Measurements from ENCODE around the gene RAD51. TPM values are rescaled to one million over a fixed set of nuclear protein-coding genes. Genes with fewer than 3 reads are reported as not detected.

Gene RAD51
- total RNA-seq, 4 donors from 2014 or later, result 0.56 to 0.75 (median 0.60) TPM; not detected in 1

- no peak for DNase-seq
- Histone ChIP-seq H3K4me1 (peaks cover 18 to 20% of the 10 kb centered on the region in 2 donors), H3K9me3 (no peaks in the 10 kb centered on the region), H3K36me3 (peaks cover 0 to 40% of the 10 kb centered on the region in 2 donors), H3K27ac (no peak overlapping the region), H3K27me3 (no peaks in the 10 kb centered on the region), H3K4me3 (no peak overlapping the region)
- intact Hi-C loops (cut with DNase I; ENCODE audit: low total_unique reads), result no loop called here
- no peak for ATAC-seq
- in situ Hi-C loops (cut with MboI; ENCODE audit: low sequenced_read_pairs in 4 of 4), result no loop called here
- TF ChIP-seq CTCF (IDR thresholded peaks at IDR 0.05 in 4 of 5, conservative IDR thresholded peaks at IDR 0.05 in 1 of 5) (no peak), POLR2A (IDR thresholded peaks at IDR 0.05) (no peak)
Observed at GRCh38 chr15:40744815-40745152, 49.8 kb downstream of the RAD51 start.

GRCh38 chr15:40746916-40747418, 52.0 kb downstream of the RAD51 start:
- in situ Hi-C loops (cut with MboI; ENCODE audit: low sequenced_read_pairs in 4 of 4) (no loop called here), intact Hi-C loops (cut with DNase I; ENCODE audit: low total_unique reads) (no loop called here)
- H3K27ac ChIP-seq, result peak overlapping the region in 2 of 4 donors; percentile 55 to 66
- TF ChIP-seq POLR2A (IDR thresholded peaks at IDR 0.05), result no peak
- TF ChIP-seq CTCF (IDR thresholded peaks at IDR 0.05 in 4 of 5, conservative IDR thresholded peaks at IDR 0.05 in 1 of 5), result no peak
- no peaks in the 10 kb centered on the region for H3K27me3 ChIP-seq
- H3K9me3 ChIP-seq, result no peaks in the 10 kb centered on the region
- H3K4me1 ChIP-seq, result peaks cover 9 to 10% of the 10 kb centered on the region in 2 donors
- H3K4me3 ChIP-seq, result no peak overlapping the region
- DNase-seq (no peak), ATAC-seq (no peak)
- peaks cover 0 to 44% of the 10 kb centered on the region in 2 donors for H3K36me3 ChIP-seq

GRCh38 chr15:40747685-40748631, 53.0 kb downstream of the RAD51 start:
- DNase-seq (peak in 1 of 2 donors; percentile 72), ATAC-seq (peak; percentile 64 to 75)
- intact Hi-C loops (cut with DNase I; ENCODE audit: low total_unique reads) (no loop called here), in situ Hi-C loops (cut with MboI; ENCODE audit: low sequenced_read_pairs in 4 of 4) (no loop called here)
- Histone ChIP-seq H3K4me1 (peaks cover 7 to 9% of the 10 kb centered on the region in 2 donors), H3K36me3 (peaks cover 0 to 39% of the 10 kb centered on the region in 2 donors), H3K27ac (peak overlapping the region; percentile 39 to 66 (median 48)), H3K4me3 (no peak overlapping the region), H3K9me3 (no peaks in the 10 kb centered on the region), H3K27me3 (no peaks in the 10 kb centered on the region)
- TF ChIP-seq POLR2A (IDR thresholded peaks at IDR 0.05) (no peak), CTCF (IDR thresholded peaks at IDR 0.05 in 4 of 5, conservative IDR thresholded peaks at IDR 0.05 in 1 of 5) (no peak)

GRCh38 chr15:40749151-40749630, 54.2 kb downstream of the RAD51 start:
- Histone ChIP-seq H3K9me3 (no peaks in the 10 kb centered on the region), H3K27ac (peak overlapping the region in 2 of 4 donors; percentile 55 to 66), H3K4me1 (peaks cover 7 to 8% of the 10 kb centered on the region in 2 donors), H3K27me3 (no peaks in the 10 kb centered on the region), H3K36me3 (peaks cover 0 to 33% of the 10 kb centered on the region in 2 donors), H3K4me3 (no peak overlapping the region)
- TF ChIP-seq POLR2A (IDR thresholded peaks at IDR 0.05) (no peak), CTCF (IDR thresholded peaks at IDR 0.05 in 4 of 5, conservative IDR thresholded peaks at IDR 0.05 in 1 of 5) (no peak)
- in situ Hi-C loops (cut with MboI; ENCODE audit: low sequenced_read_pairs in 4 of 4) (no loop called here), intact Hi-C loops (cut with DNase I; ENCODE audit: low total_unique reads) (no loop called here)
- no peak for ATAC-seq
- no peak for DNase-seq
